SU-DHL-6 (cell line): ENCODE measurements around the gene AADAC.

Experiments
- H2AFZ ChIP-seq: fragments of 200-600 bp; sonication (generic); 2 replicates; pipeline ENCODE4 v1.6.1; 2014; ENCODE audit warnings: low read depth, mild to moderate bottlenecking, moderate library complexity, mixed read lengths, antibody characterized with exemption, low read length; ENCODE audit not compliant: severe bottlenecking
- H3F3A ChIP-seq: fragments of 200-600 bp; shearing (Covaris generic); 2 replicates; pipeline ENCODE4 v1.6.0; 2016; ENCODE audit warnings: antibody characterized with exemption, mild to moderate bottlenecking; ENCODE audit not compliant: insufficient read depth
- H3K27ac ChIP-seq: fragments of 200-600 bp; sonication (generic); 2 replicates; pipeline ENCODE4 v1.5.1; 2016; ENCODE audit warnings: low read depth, mild to moderate bottlenecking, low read length, moderate library complexity, mixed read lengths
- H3K27me3 ChIP-seq: fragments of 200-600 bp; sonication (generic), shearing (Covaris generic); 2 replicates; pipeline ENCODE4 v1.6.0; 2014; ENCODE audit warnings: mild to moderate bottlenecking, low read length
- H3K36me3 ChIP-seq: fragments of 200-600 bp; sonication (generic); 2 replicates; pipeline ENCODE4 v1.6.1; 2014; ENCODE audit warnings: mild to moderate bottlenecking, low read length, mixed read lengths
- H3K4me2 ChIP-seq: fragments of 300-600, 200-600 bp; shearing (Covaris generic), sonication (generic); 2 replicates; pipeline ENCODE4 v1.6.0; 2014; ENCODE audit warnings: low read length, low read depth, mild to moderate bottlenecking; ENCODE audit not compliant: poor library complexity, severe bottlenecking
- H3K4me3 ChIP-seq: fragments of 200-600 bp; sonication (generic); 2 replicates; pipeline ENCODE4 v1.5.1; 2014; ENCODE audit warnings: antibody characterized with exemption, low read length, mild to moderate bottlenecking, mixed read lengths; ENCODE audit not compliant: insufficient read depth, poor library complexity, severe bottlenecking
- H3K79me2 ChIP-seq: fragments of 200-600 bp; sonication (generic); 2 replicates; pipeline ENCODE4 v1.6.1; 2014; ENCODE audit warnings: mild to moderate bottlenecking, low read length, moderate library complexity; ENCODE audit not compliant: insufficient read depth
- H3K9ac ChIP-seq: fragments of 200-600 bp; sonication (generic); 2 replicates; pipeline ENCODE4 v1.7.0; 2014; ENCODE audit warnings: mild to moderate bottlenecking, low read length
- H3K9me2 ChIP-seq: fragments of 200-600 bp; sonication (generic); replicated peaks from 2 replicates; pipeline ENCODE4 v1.6.1; 2014; ENCODE audit warnings: low read length; ENCODE audit not compliant: insufficient read depth
- H3K9me3 ChIP-seq: fragments of 200-600 bp; sonication (generic); 2 replicates; pipeline ENCODE4 v1.6.1; 2014; ENCODE audit warnings: low read length, mixed read lengths; ENCODE audit not compliant: insufficient read depth
- H4K20me1 ChIP-seq: fragments of 200-600 bp; sonication (generic); 2 replicates; pipeline ENCODE4 v1.6.1; 2014; ENCODE audit warnings: low read depth, mild to moderate bottlenecking, antibody characterized with exemption, low read length, moderate library complexity, mixed read lengths
- EZH2phosphoT487 ChIP-seq: fragments of 200-600 bp; sonication (generic), shearing (Covaris generic); conservative IDR thresholded peaks from 2 replicates; pipeline ENCODE4 v1.6.1; 2018; ENCODE audit warnings: mild to moderate bottlenecking, antibody characterized with exemption, low read length, moderate library complexity, mixed read lengths
- TF ChIP-seq, protein P1 (sequence below): fragments of 200-600 bp; sonication (generic); IDR thresholded peaks from one replicate; pipeline ENCODE4 v1.5.1; 2017; ENCODE audit warnings: antibody characterized with exemption, mild to moderate bottlenecking, low read length, moderate library complexity; ENCODE audit not compliant: insufficient read depth, poor library complexity, severe bottlenecking

The AADAC gene

DNA sequence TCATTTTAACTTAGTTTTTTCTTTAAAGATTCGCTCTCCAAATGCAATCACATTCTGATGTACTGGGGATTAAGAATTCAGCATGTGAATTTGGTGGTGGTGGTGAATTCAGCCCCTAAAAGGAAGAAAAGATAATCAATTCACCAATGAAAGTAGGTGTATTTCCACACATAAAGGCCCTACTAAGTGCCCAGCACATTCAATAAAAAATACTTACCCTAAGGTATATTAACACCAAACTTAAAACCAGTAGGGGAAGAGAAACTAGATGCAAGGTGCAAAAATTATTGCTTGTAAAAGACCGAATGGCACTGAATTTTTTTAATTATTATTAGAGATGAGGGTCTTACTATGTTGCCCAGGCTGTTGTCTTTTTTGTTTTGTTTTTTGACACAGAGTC, 42.7 kb downstream of the AADAC start:
- no peaks in the 10 kb centered on the region for H3K27me3 ChIP-seq
- TF ChIP-seq EZH2phosphoT487 = no peak
- TF ChIP-seq, protein P1, sequence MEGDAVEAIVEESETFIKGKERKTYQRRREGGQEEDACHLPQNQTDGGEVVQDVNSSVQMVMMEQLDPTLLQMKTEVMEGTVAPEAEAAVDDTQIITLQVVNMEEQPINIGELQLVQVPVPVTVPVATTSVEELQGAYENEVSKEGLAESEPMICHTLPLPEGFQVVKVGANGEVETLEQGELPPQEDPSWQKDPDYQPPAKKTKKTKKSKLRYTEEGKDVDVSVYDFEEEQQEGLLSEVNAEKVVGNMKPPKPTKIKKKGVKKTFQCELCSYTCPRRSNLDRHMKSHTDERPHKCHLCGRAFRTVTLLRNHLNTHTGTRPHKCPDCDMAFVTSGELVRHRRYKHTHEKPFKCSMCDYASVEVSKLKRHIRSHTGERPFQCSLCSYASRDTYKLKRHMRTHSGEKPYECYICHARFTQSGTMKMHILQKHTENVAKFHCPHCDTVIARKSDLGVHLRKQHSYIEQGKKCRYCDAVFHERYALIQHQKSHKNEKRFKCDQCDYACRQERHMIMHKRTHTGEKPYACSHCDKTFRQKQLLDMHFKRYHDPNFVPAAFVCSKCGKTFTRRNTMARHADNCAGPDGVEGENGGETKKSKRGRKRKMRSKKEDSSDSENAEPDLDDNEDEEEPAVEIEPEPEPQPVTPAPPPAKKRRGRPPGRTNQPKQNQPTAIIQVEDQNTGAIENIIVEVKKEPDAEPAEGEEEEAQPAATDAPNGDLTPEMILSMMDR = no peak
- no peak overlapping the region for H2AFZ ChIP-seq
- no peaks in the 10 kb centered on the region for H3K79me2 ChIP-seq
- H3K36me3 ChIP-seq = no peaks in the 10 kb centered on the region
- no peak overlapping the region for H3K27ac ChIP-seq
- H3K4me3 ChIP-seq = no peak overlapping the region
- H3K9me2 ChIP-seq = no peaks in the 10 kb centered on the region
- H4K20me1 ChIP-seq = no peaks in the 10 kb centered on the region
- H3K9ac ChIP-seq = no peak overlapping the region
- H3K9me3 ChIP-seq = no peaks in the 10 kb centered on the region
- no peak overlapping the region for H3K4me2 ChIP-seq
- no peaks in the 10 kb centered on the region for H3F3A ChIP-seq

- H3F3A ChIP-seq = no peaks in the 10 kb centered on the region
- H3K36me3 ChIP-seq = no peaks in the 10 kb centered on the region
- H3K4me2 ChIP-seq = no peak overlapping the region
- no peaks in the 10 kb centered on the region for H3K27me3 ChIP-seq
- no peak overlapping the region for H3K9ac ChIP-seq
- no peaks in the 10 kb centered on the region for H3K9me2 ChIP-seq
- H3K79me2 ChIP-seq = no peaks in the 10 kb centered on the region
- H3K9me3 ChIP-seq = no peaks in the 10 kb centered on the region
- no peak overlapping the region for H3K4me3 ChIP-seq
- H4K20me1 ChIP-seq = no peaks in the 10 kb centered on the region
- no peak overlapping the region for H2AFZ ChIP-seq
- TF ChIP-seq, protein P1 = no peak
- TF ChIP-seq EZH2phosphoT487 = no peak
- H3K27ac ChIP-seq = no peak overlapping the region
Observed at GRCh38 chr3:151859233-151859673, 45.3 kb downstream of the AADAC start.

- H3F3A ChIP-seq = no peaks in the 10 kb centered on the region
- no peaks in the 10 kb centered on the region for H3K9me3 ChIP-seq
- H2AFZ ChIP-seq = no peak overlapping the region
- no peaks in the 10 kb centered on the region for H3K79me2 ChIP-seq
- H3K36me3 ChIP-seq = no peaks in the 10 kb centered on the region
- H3K4me3 ChIP-seq = no peak overlapping the region
- TF ChIP-seq, protein P1 = no peak
- no peak for TF ChIP-seq EZH2phosphoT487
- no peaks in the 10 kb centered on the region for H4K20me1 ChIP-seq
- no peaks in the 10 kb centered on the region for H3K9me2 ChIP-seq
- H3K9ac ChIP-seq = no peak overlapping the region
- H3K27ac ChIP-seq = no peak overlapping the region
- H3K4me2 ChIP-seq = no peak overlapping the region
- no peaks in the 10 kb centered on the region for H3K27me3 ChIP-seq
Observed at GRCh38 chr3:151859905-151860304, 46.0 kb downstream of the AADAC start.

DNA sequence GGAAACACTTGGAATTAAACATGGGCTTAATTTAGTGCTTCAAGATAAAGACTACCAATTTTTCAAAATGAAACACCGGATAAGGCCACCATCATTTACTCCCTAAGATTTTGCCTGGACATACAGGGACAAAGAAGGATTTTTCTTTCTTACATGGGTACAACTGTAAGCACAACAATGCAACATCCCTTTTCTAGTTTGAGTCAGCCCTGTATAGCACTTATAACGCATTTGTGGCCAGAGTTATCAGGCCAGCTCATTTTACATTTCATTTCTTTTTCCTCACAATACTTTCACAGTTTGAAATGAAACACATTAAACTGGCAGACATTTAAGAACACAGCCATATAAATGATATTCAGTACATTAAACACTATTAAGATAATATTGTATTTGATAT, 49.7 kb downstream of the AADAC start:
- Histone ChIP-seq H3K4me2 (no peak overlapping the region), H3K27ac (no peak overlapping the region), H2AFZ (no peak overlapping the region), H4K20me1 (no peaks in the 10 kb centered on the region), H3K27me3 (no peaks in the 10 kb centered on the region), H3K36me3 (no peaks in the 10 kb centered on the region), H3K9me3 (no peaks in the 10 kb centered on the region), H3K4me3 (no peak overlapping the region), H3K9me2 (no peaks in the 10 kb centered on the region), H3K79me2 (no peaks in the 10 kb centered on the region), H3F3A (no peaks in the 10 kb centered on the region), H3K9ac (no peak overlapping the region)
- no peak for TF ChIP-seq EZH2phosphoT487
- TF ChIP-seq, protein P1 = no peak
